DMS79 treated with DMSO at 0.1 percent for 48 hours (cell line): ENCODE results near the gene C1QTNF9.
"Not testable (repeated sequence)": the region's sequence is repeated elsewhere in the genome, so short reads cannot be mapped to it uniquely, and the experiment has no call there.

ENCODE experiments used
- DNase-seq: peaks from one replicate; lab custom pipeline; 2025; lab: John Stamatoyannopoulos, UW

C1QTNF9 gene

DNA sequence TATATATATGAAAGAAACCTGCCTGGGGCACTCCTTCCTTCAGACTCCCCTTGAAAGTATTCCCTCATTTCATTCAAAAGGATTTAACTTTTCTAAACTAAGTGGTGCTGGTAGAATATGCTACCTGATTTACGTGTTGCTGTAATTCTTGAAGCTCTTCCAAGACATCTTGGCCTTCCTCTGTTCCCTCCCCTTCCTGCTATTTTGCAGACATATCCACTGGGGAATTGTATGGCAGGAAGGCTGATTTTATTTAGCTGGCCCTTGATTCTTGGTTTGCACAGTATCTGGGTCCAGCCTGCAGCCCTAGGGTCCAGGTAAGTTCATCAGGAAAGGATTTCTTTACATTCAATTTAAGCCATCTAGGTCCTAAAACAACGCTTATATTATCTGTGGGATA, at the start of gene C1QTNF9:
TSS of gene C1QTNF9 (plus strand) at position 281 of the 400 bp plus-strand sequence. CDS start 6,424 bp downstream, outside the sequence.
- DNase-seq, result not testable (repeated sequence)

GRCh38 chr13:24261566-24261965, 47.8 kb upstream of the C1QTNF9 start:
- no peak for DNase-seq

DNA sequence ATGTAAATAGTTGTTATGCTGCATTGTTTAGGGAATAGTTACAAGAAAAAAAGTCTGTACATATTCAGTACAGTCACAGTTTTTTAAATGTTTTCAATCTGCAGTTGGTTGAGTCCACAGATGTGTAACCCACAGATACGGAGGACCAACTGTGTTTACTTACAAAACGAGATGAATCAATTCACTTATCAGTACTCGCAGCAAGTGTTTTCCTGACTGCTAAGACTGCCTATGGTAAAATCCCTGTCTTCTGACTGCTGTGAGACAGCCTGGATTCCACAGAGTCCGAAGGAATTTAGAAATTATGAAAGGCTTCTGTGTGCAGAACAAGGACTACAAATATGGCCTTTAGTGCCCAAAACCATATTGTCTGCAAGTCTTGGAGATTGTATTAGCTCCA, 45.7 kb upstream of the C1QTNF9 start:
- no peak for DNase-seq

- peak; percentile 3 for DNase-seq
Observed at GRCh38 chr13:24264976-24265375, 44.4 kb upstream of the C1QTNF9 start.

DNA sequence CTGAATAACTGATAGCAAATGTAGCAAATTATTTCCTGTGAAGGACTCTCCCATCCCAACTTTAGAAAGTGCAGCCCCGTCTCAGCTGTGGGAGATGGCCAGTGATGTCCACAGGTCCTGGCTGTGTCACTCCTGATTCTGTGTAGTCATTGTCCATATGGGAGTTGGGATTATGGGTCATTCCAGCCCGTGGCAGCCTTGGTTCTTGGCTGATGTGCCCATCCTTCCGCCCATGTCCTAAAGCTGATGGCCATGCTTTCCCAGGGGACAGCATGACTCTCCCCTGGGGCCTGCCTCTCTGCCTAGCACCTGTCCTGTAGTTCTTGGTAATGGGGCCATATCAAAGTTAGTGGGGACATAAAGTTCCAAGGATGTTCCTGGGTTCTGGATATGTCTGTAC, 43.9 kb upstream of the C1QTNF9 start:
- DNase-seq, result no peak

- no peak for DNase-seq
Observed at GRCh38 chr13:24267274-24267673, 42.1 kb upstream of the C1QTNF9 start.

DNA sequence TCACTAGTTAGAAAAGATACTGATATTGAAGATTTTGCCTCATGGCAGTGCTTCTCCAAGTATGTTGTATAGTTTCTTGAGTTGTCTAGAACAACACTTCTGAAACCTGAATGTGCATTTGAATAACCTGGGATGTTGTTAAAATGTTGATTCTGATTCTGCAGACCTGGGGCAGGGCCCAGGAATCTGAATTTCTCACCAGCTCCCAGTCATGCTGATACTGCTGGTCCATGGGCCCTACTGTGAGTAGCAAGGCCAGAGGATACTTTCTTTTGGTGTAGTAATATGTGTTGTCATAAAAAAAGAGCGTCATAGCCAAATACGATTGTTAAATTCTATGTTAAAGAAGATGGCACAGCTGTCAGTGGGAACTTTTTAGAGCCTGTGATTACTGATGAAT, 41.6 kb upstream of the C1QTNF9 start:
- no peak for DNase-seq

GRCh38 chr13:24269821-24270220, 39.6 kb upstream of the C1QTNF9 start:
- DNase-seq, result no peak

- DNase-seq, result no peak
Observed at GRCh38 chr13:24270639-24271141, 38.7 kb upstream of the C1QTNF9 start.

- no peak for DNase-seq
Observed at GRCh38 chr13:24271231-24271600, 38.2 kb upstream of the C1QTNF9 start.

GRCh38 chr13:24271601-24272451, 37.6 kb upstream of the C1QTNF9 start:
- no peak for DNase-seq

DNA sequence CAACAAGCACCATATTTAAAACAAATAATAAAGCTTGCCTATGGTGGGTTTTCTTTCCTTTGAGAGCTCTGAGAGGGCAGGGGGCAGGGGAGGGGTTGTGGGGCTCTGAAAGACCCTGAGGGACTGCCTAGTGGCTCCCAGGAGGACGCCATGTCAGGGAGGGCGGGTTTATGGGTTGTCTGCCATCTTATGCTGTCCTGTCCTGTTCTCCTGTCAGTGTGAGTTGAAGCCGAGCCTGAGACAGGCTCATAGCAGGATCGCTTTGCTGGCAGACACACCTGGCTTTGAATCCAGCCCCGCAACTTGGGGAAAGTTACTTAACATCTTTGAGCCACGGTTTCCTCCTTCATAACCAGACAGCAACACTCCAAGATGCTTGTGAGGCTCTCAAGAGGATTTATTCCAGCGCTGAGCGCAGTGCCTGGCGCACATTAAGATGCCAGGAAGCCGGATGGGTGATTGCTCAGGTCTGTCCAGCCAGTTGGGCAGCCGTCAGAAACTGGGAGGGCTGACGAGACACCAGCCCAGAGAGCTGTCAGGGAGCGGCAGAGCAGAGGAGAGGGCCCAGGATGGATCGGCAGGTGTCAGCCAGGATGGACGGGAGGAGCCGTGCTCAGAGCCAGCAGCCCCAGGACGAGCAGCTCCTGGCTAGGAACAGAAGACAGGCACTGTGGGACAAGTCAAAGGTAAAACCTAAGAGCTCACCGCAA, 36.8 kb upstream of the C1QTNF9 start:
- DNase-seq, result peak; percentile 38

GRCh38 chr13:24273926-24274325, 35.5 kb upstream of the C1QTNF9 start:
- no peak for DNase-seq

DNA sequence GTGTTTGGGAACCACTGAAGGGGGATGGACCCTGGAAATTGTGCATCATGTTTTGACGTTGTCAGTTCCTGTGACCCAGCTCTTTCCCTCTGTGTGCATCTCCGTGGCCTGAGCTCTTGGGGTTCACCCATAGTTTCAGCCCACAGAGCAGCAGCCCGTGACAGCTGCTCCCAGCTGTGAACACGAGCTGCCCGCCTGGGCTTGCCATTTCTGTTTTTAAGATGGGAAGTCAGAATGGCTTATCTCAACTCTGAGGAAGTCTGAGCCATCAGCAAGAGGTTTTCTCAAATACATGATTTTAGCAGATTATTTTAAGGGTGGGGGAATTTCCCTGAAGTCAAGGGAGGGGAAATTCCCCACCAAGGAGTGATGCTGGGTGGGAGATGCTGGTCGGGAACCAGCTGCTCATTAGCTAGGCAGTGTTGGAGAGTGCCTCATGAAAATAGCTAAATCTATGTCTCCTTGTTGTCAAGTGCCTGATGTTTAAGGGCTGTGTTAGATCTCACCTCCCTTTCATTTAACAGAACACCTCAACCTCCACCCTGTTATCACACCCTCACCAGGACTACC, 34.8 kb upstream of the C1QTNF9 start:
- DNase-seq, result no peak

DNA sequence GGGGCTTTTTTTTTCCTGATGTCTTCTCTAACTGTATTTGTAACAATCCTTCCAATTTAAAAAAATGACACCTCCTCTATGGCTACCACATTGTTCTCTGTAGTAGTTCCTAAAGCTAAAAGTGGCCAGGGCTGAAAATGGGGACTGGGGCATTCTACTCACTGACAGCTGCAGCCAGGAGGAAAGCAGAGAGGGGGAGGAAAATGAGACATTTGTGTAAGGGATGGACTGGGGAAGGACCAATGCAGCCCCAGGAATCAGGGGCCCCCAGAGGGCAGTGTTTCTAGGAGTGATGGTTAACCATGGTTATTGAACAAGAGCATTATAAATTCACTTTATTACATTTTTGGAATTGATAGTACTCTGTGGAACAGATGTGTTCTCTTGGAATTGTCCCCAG, 34.3 kb upstream of the C1QTNF9 start:
- no peak for DNase-seq

DNA sequence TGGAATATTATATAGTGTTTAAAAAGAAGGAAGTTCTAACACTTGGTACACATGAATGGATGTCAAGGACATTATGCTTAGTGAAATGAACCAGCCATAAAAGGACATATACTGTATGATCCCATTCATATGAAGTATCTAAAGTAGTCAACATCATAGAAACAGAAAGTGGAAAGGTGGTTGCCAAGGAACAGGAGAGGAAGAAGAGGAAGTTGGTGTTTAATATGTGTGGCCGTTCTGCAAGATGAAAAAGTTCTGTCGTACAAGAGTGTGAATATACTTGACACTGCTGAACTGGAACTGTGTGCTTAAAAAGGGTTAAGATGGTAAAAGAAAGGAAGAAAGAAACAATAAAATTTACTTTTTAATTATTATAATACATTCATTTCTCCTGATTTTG, 33.1 kb upstream of the C1QTNF9 start:
- DNase-seq, result no peak

GRCh38 chr13:24276861-24277260, 32.5 kb upstream of the C1QTNF9 start:
- no peak for DNase-seq

DNA sequence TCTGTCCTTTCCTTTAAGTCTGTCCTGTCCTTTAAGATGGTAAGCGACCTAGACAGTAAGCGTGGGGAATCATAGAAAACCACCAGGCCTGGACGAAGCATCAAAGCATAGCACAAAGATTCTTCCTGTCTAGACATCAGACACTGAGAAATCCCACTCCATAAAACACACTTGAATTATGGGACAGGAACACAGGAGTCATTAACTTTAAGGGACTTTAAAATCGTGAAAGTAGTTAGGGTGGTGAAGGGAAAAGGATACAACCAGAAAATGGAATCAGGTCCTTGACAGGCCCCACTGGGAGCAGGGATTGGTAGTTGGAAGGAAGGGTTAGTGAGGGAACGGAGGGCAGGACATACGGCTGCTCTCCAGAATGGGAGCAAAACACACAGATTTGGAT, 31.6 kb upstream of the C1QTNF9 start:
- no peak for DNase-seq

GRCh38 chr13:24279327-24280110, 29.9 kb upstream of the C1QTNF9 start:
- no peak for DNase-seq

GRCh38 chr13:24280720-24281119, 28.7 kb upstream of the C1QTNF9 start:
- no peak for DNase-seq

DNA sequence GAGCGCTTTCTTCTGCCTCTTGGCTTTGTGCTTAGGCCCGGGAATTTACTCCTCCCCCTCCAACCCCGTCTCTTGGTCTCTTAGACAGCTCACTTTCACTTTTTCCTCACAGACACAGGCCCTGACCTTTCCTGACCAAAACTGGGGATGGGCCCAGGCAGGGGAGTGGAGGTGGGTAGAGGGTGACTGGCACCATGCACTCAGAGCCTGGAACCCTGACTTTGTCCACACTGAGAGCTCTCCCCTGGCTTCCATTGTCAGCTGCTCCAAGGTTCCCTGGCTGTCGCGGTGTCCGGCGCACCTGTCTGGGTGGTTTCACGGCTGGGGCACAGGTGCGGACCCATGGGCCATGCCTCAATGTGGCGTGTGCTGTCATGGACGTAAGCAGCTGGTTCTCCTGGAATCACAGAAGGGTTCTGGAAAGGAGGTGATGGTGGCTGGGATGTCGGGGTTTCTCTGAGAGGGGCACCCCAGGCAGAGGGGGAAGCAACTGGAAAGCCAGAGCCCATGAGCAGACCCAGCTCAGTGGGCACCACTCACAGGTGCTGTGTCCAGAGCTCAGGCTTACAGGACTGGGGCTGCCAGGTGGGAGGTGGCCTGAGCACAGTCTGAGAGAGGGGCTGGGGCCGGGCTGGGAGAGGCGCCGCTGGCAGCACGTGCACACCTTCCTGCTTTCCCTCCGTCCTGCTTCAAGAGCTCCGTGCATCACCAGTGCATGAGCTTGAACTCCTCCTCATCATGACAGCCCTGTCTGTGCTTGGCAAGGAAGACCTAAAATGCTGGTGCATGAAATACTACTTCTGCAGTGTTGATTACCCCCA, 28.0 kb upstream of the C1QTNF9 start:
- no peak for DNase-seq
